AML-193 (cell line): ENCODE measurements around the gene CAMK2G.
"Not testable (repeated sequence)": the region's sequence is repeated elsewhere in the genome, so short reads cannot be mapped to it uniquely, and the experiment has no call there.

ENCODE experiments used
- DNase-seq, 2 experiments: peaks; one replicate each; lab custom pipeline; 2025; lab: John Stamatoyannopoulos, UW

CAMK2G gene

DNA sequence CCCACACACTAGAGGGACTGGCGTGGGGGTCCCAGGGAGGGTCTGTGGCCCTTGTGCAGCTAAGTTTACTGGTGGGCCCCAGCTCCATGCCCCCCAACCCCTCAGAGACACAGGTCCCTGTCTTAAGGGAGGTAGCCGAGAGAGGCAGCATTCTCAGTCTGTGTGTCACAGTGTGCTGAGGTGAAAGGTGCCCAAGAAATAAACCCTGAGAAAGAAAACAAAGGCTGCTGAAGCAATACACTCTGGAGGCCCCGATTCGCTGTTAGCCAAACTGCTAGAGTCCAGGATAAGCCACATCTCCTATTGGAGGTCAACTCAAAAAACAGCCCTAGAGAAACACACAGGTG lies 34.3 kb downstream of the CAMK2G start:
- no peak for DNase-seq

DNA sequence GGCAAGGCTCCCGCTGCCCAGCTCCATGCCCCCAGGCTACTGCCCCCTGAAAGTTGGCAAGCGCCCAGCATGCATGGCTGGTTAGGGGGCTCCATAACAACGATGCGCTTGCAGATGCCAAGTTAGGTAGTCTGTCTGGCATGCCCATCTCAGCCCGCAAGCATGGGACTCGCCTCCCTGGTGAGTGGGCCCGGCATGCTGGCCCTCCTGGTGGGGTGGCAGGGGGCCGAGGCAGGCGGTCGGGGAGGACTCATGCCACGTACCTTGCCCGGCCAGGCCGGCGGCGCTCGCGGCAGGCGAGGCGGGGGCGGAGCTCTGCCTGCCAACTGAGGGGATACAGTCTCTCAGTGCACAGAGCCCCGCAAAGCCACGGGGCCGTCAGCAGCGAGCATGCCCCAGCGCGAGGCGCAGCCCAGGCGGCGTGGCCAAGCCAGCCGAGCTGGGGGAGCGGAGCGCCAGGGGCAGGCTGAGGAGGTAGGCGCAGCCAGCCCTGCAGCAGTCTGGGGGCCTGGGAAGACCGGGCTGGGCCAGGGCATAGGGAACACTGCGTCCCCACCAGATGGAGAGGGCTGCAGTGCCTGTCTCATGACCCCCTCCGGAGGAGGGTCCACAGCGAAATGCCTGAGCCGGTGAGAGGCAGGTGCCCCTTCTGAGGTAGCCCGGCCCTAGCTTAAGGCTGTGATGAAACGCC lies 34.9 kb downstream of the CAMK2G start:
- DNase-seq = no peak

DNA sequence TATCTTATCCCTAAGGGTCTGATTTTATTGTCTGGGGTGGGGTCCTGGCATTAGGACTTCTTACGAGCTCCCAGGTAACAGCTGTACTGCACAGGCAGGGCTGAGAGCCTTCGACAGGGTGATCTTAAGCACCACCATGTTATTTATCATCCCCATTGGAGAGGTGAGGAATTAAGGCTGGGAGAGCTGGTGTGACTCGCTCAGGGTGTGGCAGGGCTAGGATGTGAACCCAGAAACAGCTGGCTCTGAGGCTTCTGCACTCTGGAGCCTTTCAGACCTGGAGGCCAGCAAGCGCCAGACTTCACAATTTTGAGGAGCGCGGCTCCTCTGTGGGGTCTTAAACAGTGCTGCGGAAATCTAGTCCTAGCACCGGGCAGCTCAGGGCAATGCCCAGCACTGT lies 35.5 kb downstream of the CAMK2G start:
- DNase-seq = no peak

DNA sequence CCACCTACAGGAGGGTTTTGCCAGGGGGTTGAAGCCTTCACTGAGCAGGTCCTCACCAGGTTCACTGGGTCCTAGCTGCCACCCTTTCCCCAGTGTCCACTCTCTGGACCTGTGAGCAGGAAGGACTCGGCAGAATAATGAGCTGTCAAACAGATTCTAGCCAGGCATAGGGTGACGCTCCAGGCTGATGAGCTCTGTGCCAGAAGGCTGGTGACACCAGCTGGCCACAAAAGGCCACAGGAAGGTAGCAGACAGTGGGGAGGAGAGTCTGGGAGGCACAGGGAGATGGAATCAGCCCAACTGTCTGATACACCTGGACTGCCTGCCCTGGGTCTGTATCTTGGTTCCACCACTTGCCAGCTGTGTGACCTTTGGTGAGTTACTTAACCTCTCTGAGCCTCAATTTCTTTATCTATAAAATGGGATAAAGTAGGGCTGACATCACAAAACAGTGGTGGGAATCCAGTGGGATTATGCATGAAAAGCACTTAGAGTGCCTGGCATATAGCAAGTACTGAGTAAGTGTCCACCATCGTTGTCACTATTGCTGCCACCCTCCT lies 36.3 kb downstream of the CAMK2G start:
- DNase-seq = no peak

DNA sequence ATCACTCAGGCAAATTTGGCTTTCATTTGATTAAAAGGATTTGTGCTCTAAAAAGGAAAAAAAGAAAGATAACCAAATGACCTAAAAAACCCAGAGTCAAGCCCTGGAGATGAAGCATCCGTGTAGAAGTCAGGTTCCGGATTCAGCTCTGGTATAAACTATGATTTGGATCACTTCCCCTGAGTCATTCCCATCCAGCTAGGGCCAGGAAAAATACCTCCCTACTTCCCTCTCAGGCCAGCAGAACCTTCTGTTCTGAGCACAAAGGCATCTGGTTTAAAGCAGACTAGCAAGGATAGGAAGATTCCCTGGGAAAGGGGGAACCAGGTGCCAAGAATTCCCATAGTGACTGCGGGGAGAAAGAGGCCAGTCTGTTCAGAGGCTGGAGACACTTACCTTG lies 37.3 kb downstream of the CAMK2G start:
- no peak for DNase-seq

DNA sequence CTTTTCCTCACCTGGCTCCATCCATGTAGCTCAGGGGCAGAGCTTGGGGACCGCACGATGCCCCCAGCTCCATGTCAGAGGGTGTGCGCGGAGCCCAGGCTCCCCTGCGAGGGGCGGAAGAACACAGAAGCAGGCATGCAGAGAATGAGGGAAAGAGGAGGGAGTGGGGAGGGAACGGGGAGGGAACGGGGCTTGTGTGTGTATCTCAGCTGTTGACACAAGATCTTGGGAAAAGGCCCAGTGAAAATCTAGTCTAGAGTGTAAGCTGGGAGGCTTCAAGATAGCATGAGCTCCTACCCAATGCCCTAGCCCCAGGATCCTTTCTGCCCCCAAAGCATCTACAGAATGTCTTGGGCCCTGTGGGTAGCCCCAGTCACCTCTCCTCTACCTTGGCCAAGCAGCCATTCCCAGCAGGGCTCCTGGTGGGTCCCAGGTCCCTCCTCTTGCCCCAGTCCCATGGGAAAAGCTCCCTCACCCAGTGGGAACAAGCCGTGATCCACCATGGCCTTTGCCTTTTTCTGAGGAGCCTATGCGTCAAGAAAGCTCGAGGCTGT lies 37.9 kb downstream of the CAMK2G start:
- DNase-seq = no peak

DNA sequence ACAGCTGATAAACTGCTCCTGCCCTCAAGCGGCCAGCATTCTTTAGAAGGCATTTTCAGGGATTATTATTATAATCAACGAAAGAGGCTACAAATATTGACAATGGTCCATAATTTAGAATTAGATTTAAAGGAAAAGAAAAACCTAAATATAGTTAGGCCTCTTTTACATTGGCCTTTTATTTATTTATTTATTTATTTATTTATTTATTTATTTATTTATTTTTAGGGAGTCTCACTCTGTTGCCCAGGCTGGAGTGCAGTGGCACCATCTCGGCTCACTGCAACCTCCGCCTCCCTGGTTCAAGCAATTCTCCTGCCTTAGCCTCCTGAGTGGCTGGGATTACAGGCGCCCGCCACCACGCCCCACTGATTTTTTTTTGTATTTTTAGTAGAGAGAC lies 45.3 kb downstream of the CAMK2G start:
- not testable (repeated sequence) for DNase-seq

DNA sequence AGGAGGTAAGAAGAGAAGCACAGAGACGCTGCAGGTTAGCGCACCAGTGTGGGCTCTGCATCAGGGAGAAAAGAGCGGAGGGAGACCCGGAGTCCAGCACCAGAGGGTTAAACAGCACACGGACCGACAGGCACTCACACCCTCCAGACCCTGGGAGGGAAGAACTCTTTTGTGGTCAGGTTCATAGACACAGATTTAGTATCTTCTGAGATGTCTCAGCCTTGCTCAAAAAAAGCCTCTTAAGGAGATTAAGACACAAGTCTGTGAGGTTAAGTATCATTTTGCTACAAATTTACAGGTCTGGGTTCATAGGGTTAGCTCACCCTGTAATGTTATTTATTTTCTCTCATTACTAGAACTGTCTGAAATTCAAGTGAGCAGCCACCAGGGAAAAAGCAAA lies 46.2 kb downstream of the CAMK2G start:
- DNase-seq = no peak

DNA sequence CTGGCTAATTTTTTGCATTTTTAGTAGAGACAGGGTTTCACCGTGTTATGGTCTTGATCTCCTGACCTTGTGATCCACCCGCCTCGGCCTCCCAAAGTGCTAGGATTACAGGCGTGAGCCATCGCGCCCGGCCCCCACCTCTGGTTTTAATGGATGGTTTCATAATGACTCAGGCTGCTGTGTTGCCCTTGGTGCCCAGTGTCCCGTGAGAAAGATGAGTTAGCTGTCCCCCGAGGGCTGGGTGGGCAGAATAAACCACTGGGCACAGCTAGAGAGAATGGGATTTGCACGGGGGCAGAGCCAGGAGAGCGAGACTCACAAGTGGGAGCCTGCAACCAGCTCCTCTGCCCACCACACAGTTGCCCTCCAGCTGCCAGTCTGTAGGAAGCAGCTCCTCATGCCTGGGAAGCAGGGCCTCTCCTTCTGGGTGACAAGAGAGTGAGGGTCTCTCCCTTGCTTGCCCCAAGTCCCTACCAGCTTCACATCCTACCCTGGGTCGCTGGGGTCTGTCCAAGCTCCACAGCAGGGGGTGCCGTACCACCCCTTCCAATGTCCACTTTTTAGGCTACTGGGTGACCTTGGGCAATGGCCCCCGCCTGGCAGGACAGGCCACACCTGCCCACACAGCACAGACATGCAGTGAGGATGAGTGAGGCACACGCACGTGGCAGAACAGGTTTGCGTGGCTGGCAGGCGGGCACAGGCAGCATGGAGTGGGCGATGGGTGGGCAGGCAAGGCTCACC lies 46.8 kb downstream of the CAMK2G start:
- no peak for DNase-seq

DNA sequence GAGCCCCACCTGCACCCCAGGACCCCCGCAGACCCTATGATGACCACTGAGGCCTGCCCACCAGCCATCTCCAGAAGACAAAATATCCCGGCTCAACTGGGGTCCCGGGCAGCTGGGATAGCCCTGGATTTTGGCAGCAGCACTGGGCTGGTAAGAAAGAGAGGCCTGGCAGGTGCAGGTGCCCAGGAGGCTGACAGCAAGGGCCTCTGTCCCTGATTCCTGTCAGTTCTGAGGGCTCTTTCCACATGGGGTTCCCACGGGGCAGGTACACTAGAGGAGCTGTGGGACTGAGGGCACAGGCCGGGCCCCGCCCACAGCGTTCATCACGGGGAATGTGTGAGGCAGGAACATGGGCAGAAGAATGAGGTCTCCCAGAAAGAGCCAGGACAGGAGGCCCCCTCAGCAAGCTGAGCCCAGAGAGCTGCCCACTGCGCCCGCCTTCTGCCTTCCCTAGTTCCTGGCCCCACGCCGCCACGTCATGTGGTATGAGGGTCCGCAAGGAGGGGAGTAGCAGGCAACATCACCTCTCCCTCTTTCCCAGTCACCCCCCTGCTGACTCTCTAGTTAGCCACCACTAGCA lies 50.1 kb downstream of the CAMK2G start:
- no peak for DNase-seq

DNA sequence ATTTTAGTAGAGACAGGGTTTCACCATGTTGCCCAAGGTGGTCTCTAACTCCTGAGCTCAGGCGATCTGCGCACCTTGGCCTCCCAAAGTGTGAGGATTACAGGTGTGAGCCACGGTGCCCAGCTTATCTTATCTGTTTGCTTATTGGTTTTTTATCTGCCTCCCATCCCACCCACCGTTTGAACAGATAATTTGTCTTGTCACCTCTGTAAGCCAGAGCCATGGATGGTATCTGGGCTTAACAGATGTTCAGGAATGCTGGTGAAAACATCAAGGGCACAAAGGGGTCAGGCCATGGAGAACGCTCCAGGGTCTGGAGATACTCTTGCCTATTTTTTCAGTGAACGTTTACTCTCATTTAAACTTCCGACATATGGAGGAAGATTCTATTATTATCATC lies 51.0 kb downstream of the CAMK2G start:
- DNase-seq = no peak

DNA sequence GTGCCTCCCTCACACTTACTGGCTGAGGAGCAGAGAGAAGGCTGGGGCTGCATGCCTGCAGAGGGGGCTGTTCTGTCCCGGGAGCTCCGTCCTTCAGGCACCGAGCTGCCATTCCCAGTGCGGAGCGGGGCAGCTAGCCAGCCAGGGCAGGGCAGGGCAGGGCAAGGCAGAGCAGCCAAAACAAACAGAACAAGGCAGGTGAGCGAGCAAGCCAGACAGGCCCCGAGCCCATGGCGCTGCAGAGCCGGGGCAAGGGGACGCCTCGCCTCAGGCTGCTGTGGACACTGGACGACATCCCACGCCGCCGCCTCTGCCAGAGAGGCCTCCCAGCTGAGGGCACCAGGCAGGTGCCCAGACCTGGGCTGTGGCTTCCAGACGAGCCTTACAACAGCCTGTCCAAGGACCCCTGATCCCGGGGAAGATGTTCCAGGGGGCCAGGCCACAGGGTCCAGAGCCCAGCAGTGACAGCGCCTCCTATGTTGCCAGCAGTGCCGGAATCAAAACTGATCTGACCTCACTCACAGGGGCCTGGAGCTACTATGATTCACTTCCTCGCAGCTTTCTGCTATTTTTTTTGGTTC lies 54.8 kb downstream of the CAMK2G start:
- no peak for DNase-seq

DNA sequence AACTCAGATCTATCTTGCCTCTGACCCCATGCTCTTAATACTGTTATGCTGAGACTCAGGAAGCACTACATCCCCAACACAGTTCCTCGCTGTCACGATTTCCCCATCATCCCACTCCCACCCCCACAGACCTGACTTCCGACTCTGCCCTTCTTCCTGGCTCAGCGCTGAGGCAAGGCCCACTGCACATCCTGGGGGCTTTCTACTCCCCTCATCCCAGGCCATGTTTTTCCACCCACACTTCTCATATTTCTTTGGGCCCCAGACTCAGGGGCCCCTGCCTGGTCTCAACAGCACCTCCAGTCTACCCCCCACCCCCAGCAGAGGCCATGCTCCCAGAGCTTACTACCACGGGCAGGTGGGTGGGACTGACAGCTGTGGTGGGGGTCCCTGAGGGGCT lies 55.3 kb downstream of the CAMK2G start:
- no peak for DNase-seq

DNA sequence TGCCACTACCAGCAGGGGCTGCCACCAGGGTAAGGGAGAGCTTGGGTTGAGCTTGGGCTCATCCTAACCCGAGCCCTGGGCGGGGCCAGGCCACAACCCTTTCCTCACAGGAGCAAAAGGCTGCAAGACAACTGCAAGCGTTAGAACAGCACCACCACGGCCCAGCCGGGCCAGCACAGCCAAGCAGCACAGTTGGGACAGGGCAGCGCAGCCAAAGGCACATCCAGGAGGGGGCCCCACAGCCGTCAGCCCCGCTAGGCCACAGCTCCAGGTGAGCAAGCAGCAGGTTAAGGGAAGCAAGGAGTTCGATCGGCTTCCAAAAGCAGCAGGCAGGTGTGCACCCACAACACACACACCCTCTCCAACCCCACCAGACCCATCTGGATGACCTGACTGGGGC lies 56.0 kb downstream of the CAMK2G start:
- DNase-seq = no peak

DNA sequence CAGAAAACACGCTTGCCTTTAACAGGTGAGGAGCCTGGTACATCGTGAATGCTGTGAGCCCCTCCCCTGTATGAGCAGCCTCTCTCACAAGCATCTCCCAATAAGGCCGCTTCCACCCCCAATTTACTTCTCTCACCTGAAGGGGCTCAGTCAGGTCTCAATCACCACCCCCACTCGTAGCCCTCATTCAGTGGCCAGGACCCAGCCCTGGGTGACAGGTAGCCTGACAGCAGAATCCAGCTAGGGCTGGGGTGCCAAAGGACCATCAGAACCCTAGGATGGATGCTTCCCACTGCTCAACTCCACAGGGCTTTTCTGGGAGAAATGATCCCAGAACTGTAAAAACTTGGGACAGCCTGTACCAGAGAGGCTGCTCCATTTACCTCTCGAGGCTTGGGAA lies 56.5 kb downstream of the CAMK2G start:
- no peak for DNase-seq

DNA sequence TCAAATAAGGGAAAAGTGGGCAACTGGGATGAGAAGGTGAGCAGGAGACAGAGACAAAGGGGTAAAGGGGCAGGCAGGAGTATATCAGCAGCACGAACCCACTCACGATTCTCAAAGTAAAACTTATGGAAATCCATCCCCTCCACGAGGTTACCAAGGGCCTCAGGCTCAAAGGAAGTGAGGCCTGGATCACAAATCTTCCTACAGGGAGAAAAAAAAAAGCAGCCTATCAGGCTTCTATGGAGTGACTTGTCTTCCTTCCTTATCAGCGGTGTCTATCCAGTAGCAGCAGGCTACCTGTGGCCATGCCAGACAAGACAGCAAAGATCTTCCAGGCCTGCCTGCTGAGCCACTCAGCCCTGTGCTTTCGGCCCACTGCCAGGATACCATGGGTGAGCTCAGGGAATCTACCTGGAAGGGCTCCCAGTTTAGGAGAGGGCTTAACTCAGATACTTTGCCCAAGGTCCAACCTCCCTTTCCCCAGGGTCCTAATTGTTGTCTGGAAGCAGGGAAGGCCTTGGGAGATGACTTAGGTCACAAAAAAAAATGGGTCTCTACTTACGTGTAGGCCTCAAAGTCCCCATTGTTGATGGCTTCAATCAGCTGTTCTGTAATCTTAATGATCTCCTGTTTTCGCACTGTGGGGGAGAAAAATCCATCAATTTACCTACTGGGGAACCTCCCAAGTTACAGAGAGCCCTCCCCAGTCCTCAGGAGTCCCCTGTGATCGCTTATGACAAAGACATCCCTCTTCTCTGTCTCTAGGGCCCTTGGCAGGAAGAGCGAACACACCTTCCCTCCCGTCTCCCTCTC lies 57.2 kb downstream of the CAMK2G start:
- no peak for DNase-seq

DNA sequence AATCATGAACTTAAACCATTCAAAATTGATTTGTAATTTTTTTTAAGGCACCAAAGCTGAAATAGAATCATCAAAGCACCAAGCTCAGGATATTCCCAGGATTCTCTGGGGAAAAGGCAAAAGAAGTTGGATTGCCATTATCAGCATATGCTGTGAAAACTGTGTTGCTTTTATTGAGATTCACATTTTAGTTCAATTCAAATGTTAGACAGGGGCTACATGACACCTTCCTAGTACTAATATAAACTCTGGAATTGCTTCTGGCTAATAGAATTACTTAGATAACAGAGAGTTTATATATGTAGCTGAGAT lies 58.7 kb downstream of the CAMK2G start:
- DNase-seq = no peak

DNA sequence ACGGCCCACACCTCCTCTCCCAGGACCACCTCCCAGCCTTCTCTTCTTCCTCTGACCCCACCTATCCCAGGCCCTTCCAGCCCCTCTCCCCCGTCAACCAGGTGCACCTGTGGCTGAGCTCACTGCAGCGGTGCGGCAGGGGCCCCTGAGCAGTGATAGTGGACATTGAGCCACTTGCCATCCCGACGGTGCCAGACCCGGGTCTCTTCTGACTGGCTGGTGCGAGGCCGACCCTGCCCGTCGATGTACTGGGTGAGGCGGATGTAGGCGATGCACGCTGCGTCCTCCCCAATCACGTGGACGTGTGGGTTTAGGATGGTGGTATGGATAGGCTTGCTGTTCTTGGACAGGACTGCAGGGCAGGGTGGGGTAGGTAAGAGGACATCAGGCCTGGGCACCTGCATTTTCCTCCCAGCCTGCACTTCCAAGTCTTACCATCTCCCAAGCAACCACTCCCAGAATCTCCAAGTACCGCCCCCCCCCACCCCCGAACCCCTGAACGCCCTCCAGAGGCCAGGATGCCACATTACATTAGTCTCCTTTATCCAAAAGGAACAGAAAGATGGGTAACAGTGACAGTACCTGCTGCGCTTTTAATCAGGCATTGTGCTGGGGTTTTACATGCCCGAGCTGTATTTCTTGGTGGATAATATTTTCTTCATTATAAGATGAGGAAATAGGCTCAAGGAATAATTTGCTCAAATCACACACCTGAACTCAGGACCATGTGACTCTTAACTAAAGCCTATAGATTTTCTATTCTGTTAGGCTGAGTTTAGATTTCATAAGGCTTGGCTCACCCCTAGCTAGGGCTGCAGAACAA lies 59.2 kb downstream of the CAMK2G start:
- DNase-seq = no peak

DNA sequence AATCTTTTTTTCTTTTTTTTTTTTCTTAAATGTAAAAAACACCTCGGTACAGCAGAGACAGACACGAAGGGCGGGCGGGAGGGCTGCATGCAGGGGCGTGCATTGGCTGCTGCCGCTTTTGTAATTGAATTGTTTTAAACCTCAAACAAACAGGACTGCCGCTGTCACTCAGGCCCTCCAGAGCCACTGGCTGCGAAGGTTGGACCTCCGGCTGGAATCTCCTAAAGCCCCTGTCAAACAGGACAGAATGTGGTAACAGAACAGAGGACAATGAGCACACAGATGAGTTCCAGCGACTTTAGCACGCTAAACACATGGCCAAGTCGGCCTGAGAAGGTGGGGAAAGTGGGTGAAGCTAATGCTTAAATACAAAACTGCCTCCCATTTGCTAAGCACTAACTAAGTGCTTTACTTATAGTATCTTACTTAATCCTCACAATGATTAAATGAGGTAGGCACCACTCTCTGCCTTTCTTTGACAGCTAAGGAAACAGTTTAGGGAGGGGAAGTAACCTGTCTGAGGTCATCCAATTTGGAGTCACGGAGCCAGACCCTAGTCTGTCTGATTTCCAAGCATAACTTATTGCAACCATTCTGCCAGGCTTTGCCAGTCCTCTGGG lies 60.0 kb downstream of the CAMK2G start:
- DNase-seq = no peak

DNA sequence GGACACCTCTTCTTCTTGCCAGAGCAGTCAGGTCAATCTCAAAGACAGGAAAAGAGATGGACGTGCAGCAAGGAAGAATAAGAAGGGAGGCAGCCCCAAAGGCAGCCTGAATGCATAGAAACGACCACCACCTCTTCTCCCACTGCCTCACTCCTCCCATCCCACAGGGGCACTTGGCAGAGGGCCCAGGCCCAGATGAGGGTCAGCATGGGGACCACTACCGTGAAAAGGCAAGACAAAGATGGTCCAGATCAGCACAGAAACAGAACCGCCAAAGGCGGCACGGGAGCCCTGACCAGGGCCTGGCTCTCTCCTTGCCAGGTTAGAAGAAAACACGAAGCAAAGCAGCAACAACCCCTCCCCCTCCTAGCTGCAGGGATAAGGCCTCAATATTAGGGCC lies 61.0 kb downstream of the CAMK2G start:
- DNase-seq = no peak

DNA sequence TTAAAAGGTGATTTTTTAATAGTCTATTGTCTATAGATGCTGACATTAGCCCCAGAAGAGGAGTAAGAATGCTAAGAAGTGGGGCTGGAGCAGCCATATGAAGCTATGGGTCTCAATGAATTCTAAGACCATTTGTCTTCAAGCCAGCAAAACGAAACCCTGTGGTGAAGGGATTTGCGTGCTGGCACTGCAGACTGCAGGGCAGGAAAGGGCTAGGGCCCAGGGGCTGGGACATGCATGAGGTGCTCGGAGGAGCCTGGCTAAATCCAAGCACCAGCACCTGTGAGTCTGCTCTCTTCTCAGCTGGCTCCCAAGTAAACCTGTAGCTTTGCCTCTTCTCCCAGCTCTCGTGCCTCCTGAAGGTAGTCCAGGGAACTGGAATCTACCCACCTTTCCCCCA lies 61.7 kb downstream of the CAMK2G start:
- DNase-seq = no peak
